Parathyroid adenoma (tissue), 2 donors: ENCODE measurements around the gene TNIP2.

Experiments
- H2AFZ ChIP-seq: fragments of 300-600 bp; sonication (generic); one replicate; pipeline ENCODE4 v1.7.0; 2017; ENCODE audit warnings: antibody characterized with exemption, mild to moderate bottlenecking
- H3K27ac ChIP-seq: fragments of 300-600 bp; sonication (generic); one replicate; pipeline ENCODE4 v1.7.0; 2017
- H3K27me3 ChIP-seq: fragments of 300-600 bp; sonication (generic); one replicate; pipeline ENCODE4 v1.7.0; 2017; ENCODE audit warnings: low read length; ENCODE audit not compliant: control insufficient read depth, insufficient read depth
- H3K36me3 ChIP-seq: fragments of 300-600 bp; sonication (generic); one replicate; pipeline ENCODE4 v1.7.0; 2017; ENCODE audit warnings: low read length; ENCODE audit not compliant: control insufficient read depth, insufficient read depth
- H3K4me1 ChIP-seq: fragments of 300-600 bp; sonication (generic); one replicate; pipeline ENCODE4 v1.7.0; 2017; ENCODE audit warnings: control low read depth
- H3K4me2 ChIP-seq: fragments of 300-600 bp; sonication (generic); one replicate; pipeline ENCODE4 v1.7.0; 2017; ENCODE audit warnings: low read length
- H3K4me3 ChIP-seq: fragments of 300-600 bp; sonication (generic); one replicate; pipeline ENCODE4 v1.7.0; 2017; ENCODE audit warnings: low read depth, low read length
- H3K79me2 ChIP-seq: fragments of 300-600 bp; sonication (generic); one replicate; pipeline ENCODE4 v1.7.0; 2017; ENCODE audit warnings: control low read depth
- H3K9ac ChIP-seq: fragments of 300-600 bp; sonication (generic); one replicate; pipeline ENCODE4 v1.7.0; 2017; ENCODE audit warnings: mild to moderate bottlenecking
- H3K9me3 ChIP-seq: fragments of 300-600 bp; sonication (generic); one replicate; pipeline ENCODE4 v1.7.0; 2017; ENCODE audit warnings: low read length; ENCODE audit not compliant: control insufficient read depth
- TF ChIP-seq, protein P1 (sequence below): fragments of 300-600 bp; sonication (generic); IDR thresholded peaks from one replicate; pipeline ENCODE4 v1.7.0; 2017; ENCODE audit warnings: antibody characterized with exemption, mild to moderate bottlenecking
- donor health status: primary hyperparathyroidism.

Gene TNIP2

DNA sequence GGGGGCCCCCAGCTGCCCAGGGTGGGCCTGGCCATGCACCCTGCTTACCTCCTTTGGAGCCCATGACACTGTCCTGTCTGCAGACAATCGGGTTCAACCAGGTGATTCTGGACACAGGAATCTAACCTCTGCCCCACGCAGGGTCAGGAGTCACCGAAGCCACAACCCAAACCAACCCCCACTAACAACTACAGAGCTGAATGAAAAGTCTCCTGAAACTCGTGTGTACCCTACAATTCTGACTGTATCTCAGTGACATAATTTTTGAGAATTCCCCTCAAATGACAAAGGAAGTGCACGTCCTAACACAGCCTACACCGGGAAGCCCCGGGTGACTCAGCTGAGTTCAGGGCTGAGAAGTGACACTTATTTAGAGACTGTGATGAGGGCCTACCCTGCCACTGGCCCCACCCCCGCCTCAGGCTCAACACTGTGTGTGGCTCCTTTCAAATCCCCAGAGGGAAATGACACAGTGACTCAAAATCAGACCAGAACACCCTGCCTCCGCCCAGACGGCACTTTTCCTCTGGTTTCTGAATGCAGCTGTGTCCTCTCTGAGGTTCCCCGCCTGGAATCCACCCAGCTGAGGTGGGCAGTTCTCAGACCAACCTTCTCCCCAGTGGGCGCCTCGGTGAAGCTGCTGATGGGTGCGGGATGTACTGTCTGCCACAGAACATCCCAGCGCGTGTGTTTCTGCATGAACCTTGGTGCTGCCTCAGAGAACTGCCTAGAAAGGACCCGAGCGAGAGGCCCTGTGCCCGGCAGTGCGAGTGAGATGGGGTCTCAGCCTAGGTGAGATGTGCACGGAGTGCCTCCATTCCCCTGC is 9.9 kb downstream of the TNIP2 start:
- Histone ChIP-seq H3K4me2 (no peak overlapping the region), H3K27ac (no peak overlapping the region), H3K9ac (no peak overlapping the region), H3K4me3 (no peak overlapping the region), H3K36me3 (no peaks in the 10 kb centered on the region), H3K4me1 (no peaks in the 10 kb centered on the region), H3K27me3 (no peaks in the 10 kb centered on the region), H2AFZ (no peak overlapping the region), H3K79me2 (no peaks in the 10 kb centered on the region), H3K9me3 (no peaks in the 10 kb centered on the region)
- TF ChIP-seq, protein P1, sequence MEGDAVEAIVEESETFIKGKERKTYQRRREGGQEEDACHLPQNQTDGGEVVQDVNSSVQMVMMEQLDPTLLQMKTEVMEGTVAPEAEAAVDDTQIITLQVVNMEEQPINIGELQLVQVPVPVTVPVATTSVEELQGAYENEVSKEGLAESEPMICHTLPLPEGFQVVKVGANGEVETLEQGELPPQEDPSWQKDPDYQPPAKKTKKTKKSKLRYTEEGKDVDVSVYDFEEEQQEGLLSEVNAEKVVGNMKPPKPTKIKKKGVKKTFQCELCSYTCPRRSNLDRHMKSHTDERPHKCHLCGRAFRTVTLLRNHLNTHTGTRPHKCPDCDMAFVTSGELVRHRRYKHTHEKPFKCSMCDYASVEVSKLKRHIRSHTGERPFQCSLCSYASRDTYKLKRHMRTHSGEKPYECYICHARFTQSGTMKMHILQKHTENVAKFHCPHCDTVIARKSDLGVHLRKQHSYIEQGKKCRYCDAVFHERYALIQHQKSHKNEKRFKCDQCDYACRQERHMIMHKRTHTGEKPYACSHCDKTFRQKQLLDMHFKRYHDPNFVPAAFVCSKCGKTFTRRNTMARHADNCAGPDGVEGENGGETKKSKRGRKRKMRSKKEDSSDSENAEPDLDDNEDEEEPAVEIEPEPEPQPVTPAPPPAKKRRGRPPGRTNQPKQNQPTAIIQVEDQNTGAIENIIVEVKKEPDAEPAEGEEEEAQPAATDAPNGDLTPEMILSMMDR, result no peak

DNA sequence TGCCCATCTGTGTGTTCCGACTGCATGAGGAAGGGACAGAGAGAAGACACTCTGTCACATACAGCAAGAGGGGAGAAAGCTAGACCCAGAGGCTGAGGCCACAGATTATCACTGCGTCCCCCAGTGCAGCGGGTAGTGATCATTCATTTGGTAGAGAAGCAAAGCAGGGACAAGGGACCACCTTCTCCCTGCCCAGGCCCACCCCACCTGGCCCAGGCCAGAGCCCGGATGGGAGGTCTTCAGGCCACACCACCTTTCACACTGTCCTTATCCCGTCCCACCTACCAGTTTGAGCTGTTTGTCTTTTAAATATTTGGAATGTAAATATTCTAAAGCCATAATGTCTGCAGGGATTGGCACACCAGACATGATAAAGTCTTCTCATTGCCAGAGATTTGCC is 10.6 kb downstream of the TNIP2 start:
- Histone ChIP-seq H3K4me1 (no peaks in the 10 kb centered on the region), H3K9ac (no peak overlapping the region)

DNA sequence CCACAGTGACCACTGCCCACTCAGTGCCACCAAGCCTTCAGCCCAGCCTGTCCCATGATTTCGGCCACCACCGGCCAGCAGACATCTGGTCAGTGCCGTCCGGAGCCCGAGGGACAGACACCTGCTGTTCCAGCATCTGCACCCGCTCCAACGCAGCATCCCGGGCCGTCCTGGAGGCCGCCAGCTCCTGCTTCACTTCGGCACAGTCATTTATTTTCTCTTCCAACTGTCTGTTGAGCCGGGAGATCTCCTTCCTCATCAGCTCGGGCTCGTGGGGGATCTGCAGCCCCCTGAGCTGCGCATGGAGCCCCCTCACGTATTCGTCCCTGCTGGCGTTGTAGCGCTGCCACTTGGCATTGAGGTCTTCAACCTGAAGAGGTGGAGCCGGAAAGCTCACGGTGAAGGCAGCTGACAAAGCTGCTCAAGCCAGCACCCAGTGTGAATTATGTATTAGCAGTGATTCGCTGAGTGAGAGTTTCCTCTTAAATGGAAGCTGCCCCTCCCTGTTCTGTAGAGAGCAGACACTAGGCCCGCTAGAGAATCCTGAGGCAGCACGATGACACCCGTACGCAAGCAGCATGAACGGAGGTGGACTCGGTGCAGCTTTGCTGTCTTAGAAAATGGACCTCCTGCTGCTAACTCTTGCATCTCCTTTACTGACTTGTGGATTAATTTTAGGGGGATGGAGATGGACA is 11.4 kb downstream of the TNIP2 start:
- Histone ChIP-seq H3K79me2 (no peaks in the 10 kb centered on the region), H3K4me3 (no peak overlapping the region), H2AFZ (no peak overlapping the region), H3K9me3 (no peaks in the 10 kb centered on the region), H3K36me3 (no peaks in the 10 kb centered on the region), H3K27me3 (no peaks in the 10 kb centered on the region), H3K9ac (no peak overlapping the region), H3K4me1 (no peaks in the 10 kb centered on the region), H3K27ac (no peak overlapping the region), H3K4me2 (no peak overlapping the region)
- TF ChIP-seq, protein P1, result no peak

More for the DNA sequence above, 10.6 kb downstream of the TNIP2 start:
- TF ChIP-seq, protein P1, result no peak
- no peak overlapping the region for H3K4me2 ChIP-seq
- H3K27me3 ChIP-seq, result no peaks in the 10 kb centered on the region
- H2AFZ ChIP-seq, result no peak overlapping the region
- H3K9me3 ChIP-seq, result no peaks in the 10 kb centered on the region
- no peak overlapping the region for H3K27ac ChIP-seq
- no peaks in the 10 kb centered on the region for H3K79me2 ChIP-seq
- H3K4me3 ChIP-seq, result no peak overlapping the region
- no peaks in the 10 kb centered on the region for H3K36me3 ChIP-seq

DNA sequence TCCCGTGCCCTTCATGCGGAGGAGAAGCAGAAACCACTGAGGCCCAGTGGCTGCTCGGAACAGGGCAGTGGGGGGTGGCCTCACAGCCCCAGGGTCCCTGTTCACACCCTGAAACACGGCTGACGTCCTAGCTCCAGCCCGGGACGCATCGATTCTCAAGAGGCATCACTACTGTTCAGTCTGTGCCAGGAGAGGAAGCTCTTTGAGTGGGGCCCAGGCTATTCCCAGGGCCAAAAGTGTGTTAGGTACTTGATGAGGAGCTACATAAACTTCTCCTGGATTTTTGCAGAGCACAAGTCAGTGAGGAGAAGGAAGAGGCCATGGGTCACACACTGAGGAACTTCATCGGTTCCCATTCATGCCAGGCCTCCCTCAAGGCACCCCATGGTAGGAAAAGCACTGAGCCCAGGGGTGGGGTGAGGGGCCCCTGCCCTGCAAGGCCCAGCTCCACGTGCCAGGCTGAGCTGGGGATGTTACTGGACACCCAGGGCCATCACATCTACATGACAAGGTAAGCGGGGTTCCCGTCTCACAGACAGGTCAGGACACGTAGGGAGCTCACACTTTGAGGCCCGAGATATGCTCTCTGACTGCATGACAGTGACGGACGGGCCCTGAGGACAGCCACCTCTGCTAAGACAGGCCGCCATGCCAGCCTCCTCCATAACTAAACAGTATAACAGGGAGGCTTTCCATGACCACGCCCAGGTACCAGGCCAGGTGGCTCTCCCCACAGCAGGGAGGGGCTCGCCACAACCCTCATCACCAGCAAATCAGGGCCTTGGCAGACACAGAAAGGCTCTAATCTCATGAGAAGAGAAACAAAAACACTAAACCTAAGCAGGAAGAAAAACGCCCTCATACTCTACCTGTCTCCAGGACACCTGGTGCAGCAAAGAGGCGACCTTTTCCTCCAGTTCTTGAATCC is 12.4 kb downstream of the TNIP2 start:
- Histone ChIP-seq H3K27ac (no peak overlapping the region), H3K36me3 (no peaks in the 10 kb centered on the region), H3K9ac (no peak overlapping the region), H3K79me2 (no peaks in the 10 kb centered on the region), H2AFZ (no peak overlapping the region), H3K9me3 (no peaks in the 10 kb centered on the region), H3K27me3 (no peaks in the 10 kb centered on the region), H3K4me3 (no peak overlapping the region), H3K4me2 (no peak overlapping the region), H3K4me1 (no peaks in the 10 kb centered on the region)
- TF ChIP-seq, protein P1, result no peak
